DMS153 treated with DMSO at 0.1 percent for 48 hours (cell line): ENCODE data around the gene DHX16.

Source experiments
- DNase-seq: peaks from one replicate; lab custom pipeline; 2025; ENCODE audit not compliant: unreplicated experiment; lab: John Stamatoyannopoulos, UW

The DHX16 gene

GRCh38 chr6:30610065-30610464 is 62.7 kb downstream of the DHX16 start:
- DNase-seq = no peak

DNA sequence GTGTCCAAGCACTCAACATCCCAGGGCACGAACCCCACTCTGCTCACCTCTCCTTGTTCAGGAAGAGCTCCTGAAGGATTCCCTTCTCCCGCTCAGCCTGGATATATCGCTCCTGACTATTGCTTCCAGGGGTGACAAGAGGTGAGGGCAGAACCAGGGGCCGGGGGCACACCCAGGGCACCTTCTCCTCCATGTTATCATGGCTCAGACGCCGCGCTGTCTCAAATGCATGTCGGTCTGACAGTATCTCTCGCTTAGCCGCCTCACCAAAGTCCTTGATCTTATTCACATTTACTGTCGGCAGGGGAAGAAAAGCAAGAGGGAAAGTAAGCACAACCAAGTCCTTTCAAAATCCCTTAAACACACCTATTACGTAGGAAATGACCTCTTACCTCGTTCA is 68.8 kb downstream of the DHX16 start:
- DNase-seq = no peak
